CD4-positive, alpha-beta T cell treated with Interleukin-21 for 1 hour (primary cell): Measurements from ENCODE around the gene RENBP.
A peak's percentile ranks its signal among the peaks of the same experiment; 100 is the strongest.

Experiments used
- DNase-seq: peaks from one replicate; pipeline ENCODE4 v3.0.0-alpha.2; 2020

The RENBP gene

GRCh38 chrX:153944140-153944799, at the start of gene RENBP:
Gene RENBP (minus strand): TSS chrX:153944643. CDS start chrX:153944610, 33 bp downstream.
- peak; percentile 42 for DNase-seq

GRCh38 chrX:153993978-153994377, 49.5 kb upstream of the RENBP start:
- no peak for DNase-seq

GRCh38 chrX:153993079-153993478, 48.6 kb upstream of the RENBP start:
- DNase-seq, result no peak

- DNase-seq, result no peak
Measured at GRCh38 chrX:153992180-153992579, 47.7 kb upstream of the RENBP start.

GRCh38 chrX:153991013-153991580, 46.7 kb upstream of the RENBP start:
- DNase-seq, result no peak

- DNase-seq, result peak; percentile 28
Measured at GRCh38 chrX:153989973-153990655, 45.7 kb upstream of the RENBP start.

- DNase-seq, result no peak
Measured at GRCh38 chrX:153988493-153988892, 44.0 kb upstream of the RENBP start.

- DNase-seq, result peak; percentile 57
Measured at GRCh38 chrX:153984351-153985178, 40.1 kb upstream of the RENBP start.

- no peak for DNase-seq
Measured at GRCh38 chrX:153983321-153983801, 38.9 kb upstream of the RENBP start.

GRCh38 chrX:153981771-153982533, 37.5 kb upstream of the RENBP start:
- peak; percentile 78 for DNase-seq

- DNase-seq, result no peak
Measured at GRCh38 chrX:153981231-153981630, 36.8 kb upstream of the RENBP start.

- DNase-seq, result peak; percentile 43
Measured at GRCh38 chrX:153980394-153980793, 36.0 kb upstream of the RENBP start.

GRCh38 chrX:153974726-153975286, 30.4 kb upstream of the RENBP start:
- no peak for DNase-seq

GRCh38 chrX:153974003-153974725, 29.7 kb upstream of the RENBP start:
- no peak for DNase-seq

GRCh38 chrX:153973127-153974002, 28.9 kb upstream of the RENBP start:
- no peak for DNase-seq

- peak; percentile 91 for DNase-seq
Measured at GRCh38 chrX:153972368-153973126, 28.1 kb upstream of the RENBP start, which contains the start of gene TMEM187. Gene TMEM187 (plus strand): TSS chrX:153972754. CDS start chrX:153982063, 9,309 bp downstream.

- DNase-seq, result peak; percentile 93
Measured at GRCh38 chrX:153971450-153972367, 27.3 kb upstream of the RENBP start, which contains the start of gene HCFC1. Gene HCFC1 (minus strand): TSS chrX:153971818. CDS start chrX:153970840, 978 bp downstream.

GRCh38 chrX:153971124-153971449, 26.6 kb upstream of the RENBP start:
- DNase-seq, result peak; percentile 90
